ENCODE results near the gene MSRB1.
"Not testable (repeated sequence)": the region's sequence is repeated elsewhere in the genome, so short reads cannot be mapped to it uniquely, and the experiment has no call there.

MSRB1 gene

GRCh38 chr16:1939833-1940232 lies 3.2 kb downstream of the MSRB1 start:
- H3K9ac ChIP-seq (ENCODE audit: low read depth in 1 of 2, low read length in 2 of 2); H3K4me3 ChIP-seq (ENCODE audit: low read depth in 1 of 2, low read length in 2 of 2); H3K27me3 ChIP-seq (ENCODE audit: control insufficient read depth in 1 of 2, insufficient read depth in 2 of 2, low read length in 2 of 2); H3K27ac ChIP-seq (ENCODE audit: low read depth, low read length); H3K9me3 ChIP-seq (ENCODE audit: control insufficient read depth in 1 of 2, low read length in 2 of 2): not testable (repeated sequence)
- H3K4me1 ChIP-seq (ENCODE audit: control insufficient read depth in 1 of 2, insufficient read depth in 2 of 2, low read length in 2 of 2): peaks cover 23 to 42% of the 10 kb centered on the region in 2 donors
- peaks cover 14 to 26% of the 10 kb centered on the region in 2 donors for H3K36me3 ChIP-seq (ENCODE audit: control insufficient read depth in 1 of 2, insufficient read depth in 2 of 2, low read length in 2 of 2)

GRCh38 chr16:1938910-1939309 lies 4.1 kb downstream of the MSRB1 start:
- Histone ChIP-seq H3K27ac (ENCODE audit: low read depth, low read length) (no peak overlapping the region), H3K27me3 (ENCODE audit: control insufficient read depth in 1 of 2, insufficient read depth in 2 of 2, low read length in 2 of 2) (no peaks in the 10 kb centered on the region), H3K9me3 (ENCODE audit: control insufficient read depth in 1 of 2, low read length in 2 of 2) (no peaks in the 10 kb centered on the region), H3K4me3 (ENCODE audit: low read depth in 1 of 2, low read length in 2 of 2) (no peak overlapping the region), H3K9ac (ENCODE audit: low read depth in 1 of 2, low read length in 2 of 2) (no peak overlapping the region), H3K36me3 (ENCODE audit: control insufficient read depth in 1 of 2, insufficient read depth in 2 of 2, low read length in 2 of 2) (peaks cover 14 to 26% of the 10 kb centered on the region in 2 donors), H3K4me1 (ENCODE audit: control insufficient read depth in 1 of 2, insufficient read depth in 2 of 2, low read length in 2 of 2) (peaks cover 23 to 42% of the 10 kb centered on the region in 2 donors)

- peaks cover 23 to 42% of the 10 kb centered on the region in 2 donors for H3K4me1 ChIP-seq (ENCODE audit: control insufficient read depth in 1 of 2, insufficient read depth in 2 of 2, low read length in 2 of 2)
- no peak overlapping the region for H3K9ac ChIP-seq (ENCODE audit: low read depth in 1 of 2, low read length in 2 of 2)
- H3K27me3 ChIP-seq (ENCODE audit: control insufficient read depth in 1 of 2, insufficient read depth in 2 of 2, low read length in 2 of 2): no peaks in the 10 kb centered on the region
- peaks cover 14 to 26% of the 10 kb centered on the region in 2 donors for H3K36me3 ChIP-seq (ENCODE audit: control insufficient read depth in 1 of 2, insufficient read depth in 2 of 2, low read length in 2 of 2)
- H3K27ac ChIP-seq (ENCODE audit: low read depth, low read length): no peak overlapping the region
- no peak overlapping the region for H3K4me3 ChIP-seq (ENCODE audit: low read depth in 1 of 2, low read length in 2 of 2)
- H3K9me3 ChIP-seq (ENCODE audit: control insufficient read depth in 1 of 2, low read length in 2 of 2): no peaks in the 10 kb centered on the region
These were observed 4.7 kb downstream of the MSRB1 start for GRCh38 chr16:1938316-1938715.

- Histone ChIP-seq H3K4me3 (ENCODE audit: low read depth in 1 of 2, low read length in 2 of 2) (no peak overlapping the region), H3K4me1 (ENCODE audit: control insufficient read depth in 1 of 2, insufficient read depth in 2 of 2, low read length in 2 of 2) (peaks cover 19 to 33% of the 10 kb centered on the region in 2 donors), H3K36me3 (ENCODE audit: control insufficient read depth in 1 of 2, insufficient read depth in 2 of 2, low read length in 2 of 2) (peaks cover 14 to 26% of the 10 kb centered on the region in 2 donors), H3K9ac (ENCODE audit: low read depth in 1 of 2, low read length in 2 of 2) (no peak overlapping the region), H3K27ac (ENCODE audit: low read depth, low read length) (no peak overlapping the region), H3K27me3 (ENCODE audit: control insufficient read depth in 1 of 2, insufficient read depth in 2 of 2, low read length in 2 of 2) (no peaks in the 10 kb centered on the region), H3K9me3 (ENCODE audit: control insufficient read depth in 1 of 2, low read length in 2 of 2) (no peaks in the 10 kb centered on the region)
These were observed 6.0 kb downstream of the MSRB1 start for GRCh38 chr16:1936945-1937479.

- H3K9ac ChIP-seq (ENCODE audit: low read depth in 1 of 2, low read length in 2 of 2): no peak overlapping the region
- H3K4me3 ChIP-seq (ENCODE audit: low read depth in 1 of 2, low read length in 2 of 2): no peak overlapping the region
- no peaks in the 10 kb centered on the region for H3K9me3 ChIP-seq (ENCODE audit: control insufficient read depth in 1 of 2, low read length in 2 of 2)
- H3K36me3 ChIP-seq (ENCODE audit: control insufficient read depth in 1 of 2, insufficient read depth in 2 of 2, low read length in 2 of 2): peaks cover 2 to 8% of the 10 kb centered on the region in 2 donors
- no peak overlapping the region for H3K27ac ChIP-seq (ENCODE audit: low read depth, low read length)
- peaks cover 3 to 11% of the 10 kb centered on the region in 2 donors for H3K4me1 ChIP-seq (ENCODE audit: control insufficient read depth in 1 of 2, insufficient read depth in 2 of 2, low read length in 2 of 2)
- no peaks in the 10 kb centered on the region for H3K27me3 ChIP-seq (ENCODE audit: control insufficient read depth in 1 of 2, insufficient read depth in 2 of 2, low read length in 2 of 2)
These were observed 9.8 kb downstream of the MSRB1 start for GRCh38 chr16:1933097-1933661.

GRCh38 chr16:1932050-1933028 lies 10.7 kb downstream of the MSRB1 start:
- H3K36me3 ChIP-seq (ENCODE audit: control insufficient read depth in 1 of 2, insufficient read depth in 2 of 2, low read length in 2 of 2): peaks cover 0 to 4% of the 10 kb centered on the region in 2 donors
- no peak overlapping the region for H3K4me3 ChIP-seq (ENCODE audit: low read depth in 1 of 2, low read length in 2 of 2)
- no peak overlapping the region for H3K27ac ChIP-seq (ENCODE audit: low read depth, low read length)
- H3K9me3 ChIP-seq (ENCODE audit: control insufficient read depth in 1 of 2, low read length in 2 of 2): no peaks in the 10 kb centered on the region
- H3K4me1 ChIP-seq (ENCODE audit: control insufficient read depth in 1 of 2, insufficient read depth in 2 of 2, low read length in 2 of 2): peaks cover 3 to 11% of the 10 kb centered on the region in 2 donors
- H3K27me3 ChIP-seq (ENCODE audit: control insufficient read depth in 1 of 2, insufficient read depth in 2 of 2, low read length in 2 of 2): no peaks in the 10 kb centered on the region
- no peak overlapping the region for H3K9ac ChIP-seq (ENCODE audit: low read depth in 1 of 2, low read length in 2 of 2)

GRCh38 chr16:1930338-1930720 lies 12.7 kb downstream of the MSRB1 start:
- H3K27ac ChIP-seq (ENCODE audit: low read depth, low read length): no peak overlapping the region
- no peaks in the 10 kb centered on the region for H3K36me3 ChIP-seq (ENCODE audit: control insufficient read depth in 1 of 2, insufficient read depth in 2 of 2, low read length in 2 of 2)
- H3K9me3 ChIP-seq (ENCODE audit: control insufficient read depth in 1 of 2, low read length in 2 of 2): no peaks in the 10 kb centered on the region
- no peak overlapping the region for H3K4me3 ChIP-seq (ENCODE audit: low read depth in 1 of 2, low read length in 2 of 2)
- no peak overlapping the region for H3K9ac ChIP-seq (ENCODE audit: low read depth in 1 of 2, low read length in 2 of 2)
- H3K4me1 ChIP-seq (ENCODE audit: control insufficient read depth in 1 of 2, insufficient read depth in 2 of 2, low read length in 2 of 2): peaks cover 3 to 6% of the 10 kb centered on the region in 2 donors
- no peaks in the 10 kb centered on the region for H3K27me3 ChIP-seq (ENCODE audit: control insufficient read depth in 1 of 2, insufficient read depth in 2 of 2, low read length in 2 of 2)

GRCh38 chr16:1929578-1930337 lies 13.2 kb downstream of the MSRB1 start:
- H3K9ac ChIP-seq (ENCODE audit: low read depth in 1 of 2, low read length in 2 of 2): peak overlapping the region; percentile 26 to 38
- H3K36me3 ChIP-seq (ENCODE audit: control insufficient read depth in 1 of 2, insufficient read depth in 2 of 2, low read length in 2 of 2): no peaks in the 10 kb centered on the region
- no peaks in the 10 kb centered on the region for H3K9me3 ChIP-seq (ENCODE audit: control insufficient read depth in 1 of 2, low read length in 2 of 2)
- H3K27ac ChIP-seq (ENCODE audit: low read depth, low read length): no peak overlapping the region
- H3K4me1 ChIP-seq (ENCODE audit: control insufficient read depth in 1 of 2, insufficient read depth in 2 of 2, low read length in 2 of 2): peaks cover 3% of the 10 kb centered on the region in 2 donors
- H3K27me3 ChIP-seq (ENCODE audit: control insufficient read depth in 1 of 2, insufficient read depth in 2 of 2, low read length in 2 of 2): no peaks in the 10 kb centered on the region
- peak overlapping the region; percentile 21 to 43 for H3K4me3 ChIP-seq (ENCODE audit: low read depth in 1 of 2, low read length in 2 of 2)

- no peak overlapping the region for H3K27ac ChIP-seq (ENCODE audit: low read depth, low read length)
- peaks cover 3% of the 10 kb centered on the region in 2 donors for H3K4me1 ChIP-seq (ENCODE audit: control insufficient read depth in 1 of 2, insufficient read depth in 2 of 2, low read length in 2 of 2)
- H3K9me3 ChIP-seq (ENCODE audit: control insufficient read depth in 1 of 2, low read length in 2 of 2): no peaks in the 10 kb centered on the region
- H3K27me3 ChIP-seq (ENCODE audit: control insufficient read depth in 1 of 2, insufficient read depth in 2 of 2, low read length in 2 of 2): no peaks in the 10 kb centered on the region
- H3K36me3 ChIP-seq (ENCODE audit: control insufficient read depth in 1 of 2, insufficient read depth in 2 of 2, low read length in 2 of 2): no peaks in the 10 kb centered on the region
- H3K9ac ChIP-seq (ENCODE audit: low read depth in 1 of 2, low read length in 2 of 2): peak overlapping the region; percentile 26 to 54
- peak overlapping the region in 1 of 2 donors; percentile 43 for H3K4me3 ChIP-seq (ENCODE audit: low read depth in 1 of 2, low read length in 2 of 2)
These were observed 13.9 kb downstream of the MSRB1 start for GRCh38 chr16:1929105-1929504.

All from duodenal mucosa (tissue), 2 donors.